ENCODE data around the gene ACYP1. TPM values are rescaled to one million over a fixed set of nuclear protein-coding genes. Genes with fewer than 3 reads are reported as not detected.
A peak's percentile ranks its signal among the peaks of the same experiment; 100 is the strongest.

ACYP1 gene
- total RNA-seq = 10 to 100 TPM; 15.3 to 26.1 (median 21.5) TPM
- 19.8 TPM for total RNA-seq (2013)
- total RNA-seq = 2.0 to 16.6 (median 6.9) reads per million in 29 experiments

- H3K4me3 ChIP-seq (ENCODE audit: control insufficient read depth in 1 of 2, extremely low read depth in 1 of 2, low read length in 1 of 2) = peak within 1 kb of the TSS; percentile 65 to 100
- peaks cover 9% of the 10 kb centered on the region for H3K36me3 Mint-ChIP-seq
- H3K9me3 Mint-ChIP-seq = no peaks in the 10 kb centered on the region
- WGBS (ENCODE audit: insufficient coverage) = 0% methylated on average over 24 of the region's 34 CpGs
- peaks cover 8 to 17% of the 10 kb centered on the region in 2 experiments for H3K4me1 ChIP-seq (ENCODE audit: control insufficient read depth in 1 of 2, extremely low read depth in 1 of 2, insufficient read depth in 2 of 2, low read length in 2 of 2)
- DNase-seq (peak; percentile 74 to 91 (median 84)), ATAC-seq (replicated peaks in 1 of 4) (peak; percentile 99 to 100 (median 100))
- peaks cover 21 to 38% (median 36%) of the 10 kb centered on the region in 3 donors for H3K4me1 Mint-ChIP-seq
- peak within 1 kb of the TSS; percentile 70 for H3K27ac ChIP-seq (ENCODE audit: low read length)
- POLR2A ChIA-PET = interaction anchor here (0.6 to 1.0 kb wide), 5 partner anchors 12 to 226 kb away, joined by 3 to 7 read pairs (median 3); no protein-coding TSS in a partner anchor
- CTCF ChIA-PET = interaction anchor here (0.5 to 1.5 kb wide), 4 partner anchors 9 to 203 kb away, joined by 3 to 4 read pairs (median 3); no protein-coding TSS in a partner anchor
- H3K4me3 Mint-ChIP-seq = peak within 1 kb of the TSS; percentile 94 to 100 (median 100)
- no peaks in the 10 kb centered on the region for H3K27me3 ChIP-seq (replicated peaks in 1 of 2; ENCODE audit: control insufficient read depth in 2 of 2, extremely low read depth in 1 of 2, insufficient read depth in 2 of 2, low read length in 1 of 2)
- H3K27ac Mint-ChIP-seq = peak within 1 kb of the TSS; percentile 98
- no peaks in the 10 kb centered on the region for H3K27me3 Mint-ChIP-seq
- no peaks in the 10 kb centered on the region for H3K36me3 ChIP-seq (ENCODE audit: control insufficient read depth in 2 of 2, extremely low read depth in 1 of 2, insufficient read depth in 1 of 2, low read length in 1 of 2)
- no peaks in the 10 kb centered on the region for H3K9me3 ChIP-seq
Measured at GRCh38 chr14:75063491-75064204, at the start of gene ACYP1. Gene ACYP1, minus strand, starts transcription at chr14:75064024. Its CDS starts 471 bp downstream, at chr14:75063553.

- no CpG with 5 or more reads among the region's 2 CpGs for WGBS (ENCODE audit: insufficient coverage)
- ATAC-seq (replicated peaks in 1 of 4) (no peak), DNase-seq (no peak)
- Histone ChIP-seq H3K36me3 (ENCODE audit: control insufficient read depth in 2 of 2, extremely low read depth in 1 of 2, insufficient read depth in 1 of 2, low read length in 1 of 2) (peaks cover 2 to 85% of the 10 kb centered on the region in 2 donors), H3K4me3 (ENCODE audit: control insufficient read depth in 1 of 2, extremely low read depth in 1 of 2, low read length in 1 of 2) (no peak overlapping the region), H3K27me3 (replicated peaks in 1 of 2; ENCODE audit: control insufficient read depth in 2 of 2, extremely low read depth in 1 of 2, insufficient read depth in 2 of 2, low read length in 1 of 2) (no peaks in the 10 kb centered on the region), H3K9me3 (no peaks in the 10 kb centered on the region), H3K27ac (ENCODE audit: low read length) (no peak overlapping the region), H3K4me1 (ENCODE audit: control insufficient read depth in 1 of 2, extremely low read depth in 1 of 2, insufficient read depth in 2 of 2, low read length in 2 of 2) (no peaks in the 10 kb centered on the region)
- ChIA-PET CTCF (no interaction called here), POLR2A (no interaction called here)
- H3K36me3 Mint-ChIP-seq = peaks cover 68% of the 10 kb centered on the region
- no peaks in the 10 kb centered on the region for H3K27me3 Mint-ChIP-seq
- H3K9me3 Mint-ChIP-seq = no peaks in the 10 kb centered on the region
- no peak overlapping the region for H3K27ac Mint-ChIP-seq
- peaks cover 11 to 12% (median 11%) of the 10 kb centered on the region in 3 donors for H3K4me1 Mint-ChIP-seq
- H3K4me3 Mint-ChIP-seq = no peak overlapping the region
Measured at GRCh38 chr14:75109877-75110276, 46.1 kb upstream of the ACYP1 start.

- Mint-ChIP-seq H3K9me3 (no peaks in the 10 kb centered on the region), H3K27me3 (no peaks in the 10 kb centered on the region), H3K4me1 (peaks cover 0 to 6% (median 0%) of the 10 kb centered on the region in 3 donors), H3K4me3 (no peak overlapping the region), H3K27ac (no peak overlapping the region), H3K36me3 (peaks cover 63% of the 10 kb centered on the region)
- ATAC-seq (replicated peaks in 1 of 4) = no peak
- no peak overlapping the region for H3K27ac ChIP-seq (ENCODE audit: low read length)
- H3K27me3 ChIP-seq (replicated peaks in 1 of 2; ENCODE audit: control insufficient read depth in 2 of 2, extremely low read depth in 1 of 2, insufficient read depth in 2 of 2, low read length in 1 of 2) = no peaks in the 10 kb centered on the region
- peaks cover 6 to 81% of the 10 kb centered on the region in 2 donors for H3K36me3 ChIP-seq (ENCODE audit: control insufficient read depth in 2 of 2, extremely low read depth in 1 of 2, insufficient read depth in 1 of 2, low read length in 1 of 2)
- no peaks in the 10 kb centered on the region for H3K4me1 ChIP-seq (ENCODE audit: control insufficient read depth in 1 of 2, extremely low read depth in 1 of 2, insufficient read depth in 2 of 2, low read length in 2 of 2)
- no peak overlapping the region for H3K4me3 ChIP-seq (ENCODE audit: control insufficient read depth in 1 of 2, extremely low read depth in 1 of 2, low read length in 1 of 2)
- POLR2A ChIA-PET = no interaction called here
- H3K9me3 ChIP-seq = no peaks in the 10 kb centered on the region
- CTCF ChIA-PET = interaction anchor here in 1 of 2 donors (0.5 to 0.7 kb wide), 3 partner anchors 24 to 385 kb away, joined by 3 to 7 read pairs (median 4); no protein-coding TSS in a partner anchor
- no peak for DNase-seq
- WGBS (ENCODE audit: insufficient coverage) = no CpG with 5 or more reads among the region's 3 CpGs
Measured at GRCh38 chr14:75107186-75107585, 43.4 kb upstream of the ACYP1 start.

GRCh38 chr14:75101491-75101890 lies 37.7 kb upstream of the ACYP1 start:
- ATAC-seq (replicated peaks in 1 of 4) (no peak), DNase-seq (no peak)
- WGBS (ENCODE audit: insufficient coverage) = 100% methylated on average over 2 of the region's 4 CpGs
- H3K27ac Mint-ChIP-seq = no peak overlapping the region
- CTCF ChIA-PET = no interaction called here
- H3K36me3 Mint-ChIP-seq = peaks cover 69% of the 10 kb centered on the region
- peaks cover 0 to 9% (median 0%) of the 10 kb centered on the region in 3 donors for H3K4me1 Mint-ChIP-seq
- no peak overlapping the region for H3K4me3 Mint-ChIP-seq
- no peaks in the 10 kb centered on the region for H3K27me3 Mint-ChIP-seq
- Histone ChIP-seq H3K36me3 (ENCODE audit: control insufficient read depth in 2 of 2, extremely low read depth in 1 of 2, insufficient read depth in 1 of 2, low read length in 1 of 2) (peaks cover 18 to 82% of the 10 kb centered on the region in 2 donors), H3K27ac (ENCODE audit: low read length) (no peak overlapping the region), H3K4me3 (ENCODE audit: control insufficient read depth in 1 of 2, extremely low read depth in 1 of 2, low read length in 1 of 2) (no peak overlapping the region), H3K9me3 (no peaks in the 10 kb centered on the region), H3K4me1 (ENCODE audit: control insufficient read depth in 1 of 2, extremely low read depth in 1 of 2, insufficient read depth in 2 of 2, low read length in 2 of 2) (no peaks in the 10 kb centered on the region), H3K27me3 (replicated peaks in 1 of 2; ENCODE audit: control insufficient read depth in 2 of 2, extremely low read depth in 1 of 2, insufficient read depth in 2 of 2, low read length in 1 of 2) (no peaks in the 10 kb centered on the region)
- POLR2A ChIA-PET = no interaction called here
- no peaks in the 10 kb centered on the region for H3K9me3 Mint-ChIP-seq

- no peaks in the 10 kb centered on the region for H3K27me3 Mint-ChIP-seq
- H3K36me3 ChIP-seq (ENCODE audit: control insufficient read depth in 2 of 2, extremely low read depth in 1 of 2, insufficient read depth in 1 of 2, low read length in 1 of 2) = peaks cover 14 to 84% of the 10 kb centered on the region in 2 donors
Measured at GRCh38 chr14:75098682-75099081, 34.9 kb upstream of the ACYP1 start.

GRCh38 chr14:75098212-75098611 lies 34.4 kb upstream of the ACYP1 start:
- H3K9me3 Mint-ChIP-seq = no peaks in the 10 kb centered on the region
- CTCF ChIA-PET = no interaction called here
- no peak overlapping the region for H3K4me3 ChIP-seq (ENCODE audit: control insufficient read depth in 1 of 2, extremely low read depth in 1 of 2, low read length in 1 of 2)
- H3K27ac ChIP-seq (ENCODE audit: low read length) = no peak overlapping the region
- H3K4me3 Mint-ChIP-seq = no peak overlapping the region
- DNase-seq (no peak), ATAC-seq (replicated peaks in 1 of 4) (no peak)
- peaks cover 69% of the 10 kb centered on the region for H3K36me3 Mint-ChIP-seq
- POLR2A ChIA-PET = no interaction called here
- no peaks in the 10 kb centered on the region for H3K4me1 ChIP-seq (ENCODE audit: control insufficient read depth in 1 of 2, extremely low read depth in 1 of 2, insufficient read depth in 2 of 2, low read length in 2 of 2)
- peaks cover 14 to 80% of the 10 kb centered on the region in 2 donors for H3K36me3 ChIP-seq (ENCODE audit: control insufficient read depth in 2 of 2, extremely low read depth in 1 of 2, insufficient read depth in 1 of 2, low read length in 1 of 2)
- H3K27me3 ChIP-seq (replicated peaks in 1 of 2; ENCODE audit: control insufficient read depth in 2 of 2, extremely low read depth in 1 of 2, insufficient read depth in 2 of 2, low read length in 1 of 2) = no peaks in the 10 kb centered on the region
- no peak overlapping the region for H3K27ac Mint-ChIP-seq
- H3K27me3 Mint-ChIP-seq = no peaks in the 10 kb centered on the region
- H3K4me1 Mint-ChIP-seq = peaks cover 0 to 9% (median 0%) of the 10 kb centered on the region in 3 donors
- no peaks in the 10 kb centered on the region for H3K9me3 ChIP-seq

More at GRCh38 chr14:75098682-75099081, 34.9 kb upstream of the ACYP1 start:
- POLR2A ChIA-PET = no interaction called here
- Mint-ChIP-seq H3K4me3 (no peak overlapping the region), H3K36me3 (peaks cover 72% of the 10 kb centered on the region), H3K27ac (no peak overlapping the region), H3K4me1 (peaks cover 0 to 9% (median 0%) of the 10 kb centered on the region in 3 donors), H3K9me3 (no peaks in the 10 kb centered on the region)
- no peaks in the 10 kb centered on the region for H3K4me1 ChIP-seq (ENCODE audit: control insufficient read depth in 1 of 2, extremely low read depth in 1 of 2, insufficient read depth in 2 of 2, low read length in 2 of 2)
- CTCF ChIA-PET = no interaction called here
- DNase-seq (no peak), ATAC-seq (replicated peaks in 1 of 4) (no peak)
- no CpG with 5 or more reads among the region's 1 CpG for WGBS (ENCODE audit: insufficient coverage)
- no peaks in the 10 kb centered on the region for H3K27me3 ChIP-seq (replicated peaks in 1 of 2; ENCODE audit: control insufficient read depth in 2 of 2, extremely low read depth in 1 of 2, insufficient read depth in 2 of 2, low read length in 1 of 2)
- no peak overlapping the region for H3K27ac ChIP-seq (ENCODE audit: low read length)
- H3K9me3 ChIP-seq = no peaks in the 10 kb centered on the region
- H3K4me3 ChIP-seq (ENCODE audit: control insufficient read depth in 1 of 2, extremely low read depth in 1 of 2, low read length in 1 of 2) = no peak overlapping the region
